ENCODE results near the gene CTSZ. TPM values are rescaled to one million over a fixed set of nuclear protein-coding genes. Genes with fewer than 3 reads are reported as not detected.

The CTSZ gene
- total and polyA plus RNA-seq, 2 of the 8 experiments (the other 6 are each of a cell fraction or from before 2014, with no cell fraction given), result 32.8 to 34.0 TPM

DNA sequence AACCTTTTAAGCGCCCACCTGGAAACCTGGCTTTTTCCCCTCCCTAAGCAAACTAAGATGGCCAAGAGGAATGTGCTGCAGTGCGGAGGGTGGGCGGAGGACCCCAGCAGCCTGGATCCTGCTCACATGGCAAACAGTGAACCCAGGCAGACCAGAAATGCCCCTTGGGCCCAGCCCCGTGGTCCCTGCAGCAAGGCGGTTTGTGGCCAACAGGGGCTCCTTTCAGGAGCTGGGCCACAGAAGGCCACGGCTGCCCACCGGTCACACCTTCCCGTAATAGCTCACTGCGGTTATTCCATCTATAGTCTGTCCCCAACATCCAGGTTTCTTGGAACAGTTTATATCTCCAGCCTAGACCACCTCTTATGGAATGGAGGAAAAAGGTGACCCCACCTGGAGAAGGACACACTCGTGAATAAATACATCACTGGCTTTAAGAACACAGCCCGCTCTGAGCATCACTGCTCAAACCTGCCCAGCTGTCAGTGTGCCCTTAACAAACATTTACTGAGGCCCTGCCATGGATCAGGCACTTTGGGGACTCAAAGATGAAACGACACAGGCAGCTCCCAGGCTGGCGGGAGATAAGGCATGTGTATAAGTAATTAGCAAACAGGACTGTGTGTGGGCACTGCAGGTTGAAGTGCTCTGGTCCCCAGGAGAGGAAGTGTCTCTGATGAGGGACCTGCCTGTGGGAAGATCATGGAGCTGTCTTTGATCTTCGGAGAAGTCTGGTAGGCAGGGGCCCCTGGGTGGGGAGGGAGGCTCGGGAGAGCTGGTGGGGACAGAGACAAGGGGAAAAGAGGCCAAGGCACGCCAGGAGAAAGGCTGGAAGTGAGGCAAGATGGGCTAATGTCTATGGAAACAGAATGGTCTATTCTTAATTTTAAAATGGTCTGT, 9.0 kb upstream of the CTSZ start (continued):
- TF ChIP-seq YY1 (IDR thresholded peaks at IDR 0.05; ENCODE audit: low read depth, low read length) (no peak), HDAC6 (IDR thresholded peaks at IDR 0.05; ENCODE audit: low read depth, low read length) (no peak), BCL11A (IDR thresholded peaks at IDR 0.05; ENCODE audit: low read depth in 2 of 2, low read length in 2 of 2) (no peak), BRCA1 (IDR thresholded peaks at IDR 0.05; ENCODE audit: low read depth, low read length) (no peak), EZH2 (IDR thresholded peaks at IDR 0.05; ENCODE audit: low read depth, low read length, severe bottlenecking) (no peak), RNF2 (IDR thresholded peaks at IDR 0.05; ENCODE audit: borderline replicate concordance, low read depth, low read length, missing control alignments, poor library complexity, severe bottlenecking) (no peak), CBX8 (IDR thresholded peaks at IDR 0.05; ENCODE audit: borderline replicate concordance, low read depth, low read length) (no peak)
- TF ChIP-seq, protein P1, sequence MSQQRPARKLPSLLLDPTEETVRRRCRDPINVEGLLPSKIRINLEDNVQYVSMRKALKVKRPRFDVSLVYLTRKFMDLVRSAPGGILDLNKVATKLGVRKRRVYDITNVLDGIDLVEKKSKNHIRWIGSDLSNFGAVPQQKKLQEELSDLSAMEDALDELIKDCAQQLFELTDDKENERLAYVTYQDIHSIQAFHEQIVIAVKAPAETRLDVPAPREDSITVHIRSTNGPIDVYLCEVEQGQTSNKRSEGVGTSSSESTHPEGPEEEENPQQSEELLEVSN (IDR thresholded peaks at IDR 0.05), result no peak

Data from H1 (cell line).